Activated CD4-positive, alpha-beta T cell treated with anti-CD3 and anti-CD28 coated beads for 36 hours (primary cell): ENCODE results near the gene TASP1. TPM values are rescaled to one million over a fixed set of nuclear protein-coding genes. Genes with fewer than 3 reads are reported as not detected.

Experiments used
- ATAC-seq: fragments of 200-7000 bp; cut with Tn5 transposase; one replicate; pipeline ENCODE4 v1.10.0; 2021; ENCODE audit warnings: mild to moderate bottlenecking, moderate library complexity
- CTCF ChIA-PET: fragments of 350-600 bp; sonication (Branson Sonifier 250); formaldehyde crosslinking; loops from one replicate; lab custom pipeline; 2021; ENCODE audit warnings: antibody characterized with exemption; lab: Charles Lee
- POLR2A ChIA-PET: fragments of 350-600 bp; sonication (Branson Sonifier 250); formaldehyde crosslinking; loops from one replicate; lab custom pipeline; 2021; ENCODE audit warnings: antibody characterized with exemption, inconsistent platforms; lab: Charles Lee
- DNase-seq: peaks from one replicate; pipeline ENCODE4 v3.0.0-alpha.2; 2020
- H3K27ac Mint-ChIP-seq: one replicate; pipeline ENCODE4 v1.8.0; 2021; ENCODE audit warnings: mixed read lengths
- H3K27me3 Mint-ChIP-seq: one replicate; pipeline ENCODE4 v1.8.0; 2021; ENCODE audit warnings: mixed read lengths
- H3K36me3 Mint-ChIP-seq: one replicate; pipeline ENCODE4 v1.8.0; 2021; ENCODE audit warnings: low read depth, mixed read lengths
- H3K4me1 Mint-ChIP-seq: one replicate; pipeline ENCODE4 v1.8.0; 2021; ENCODE audit warnings: mixed read lengths
- H3K4me3 Mint-ChIP-seq: one replicate; pipeline ENCODE4 v1.8.0; 2021; ENCODE audit warnings: mild to moderate bottlenecking, moderate library complexity, mixed read lengths
- H3K9me3 Mint-ChIP-seq: one replicate; pipeline ENCODE4 v1.8.0; 2021; ENCODE audit warnings: low read depth, mixed read lengths
- intact Hi-C, 2 experiments: fragments of 100-400 bp; cut with DNase I in 1 of 2; cut with micrococcal nuclease in 1 of 2; formaldehyde crosslinking; loops; one replicate each; pipeline versions ENCODE4 v1.14.2 to v1.15.1; 2022 to 2024; cut with DNase I, micrococcal nuclease
- total RNA-seq, 2 experiments: library from RNA; stranded (reverse); gene quantifications; one replicate each; pipeline ENCODE4 v1.2.3, GENCODE V29; 2021

The TASP1 gene
- total RNA-seq, 2 experiments from 2014 or later, result 8.5 to 10.1 TPM

- DNase-seq, result no peak
- no peak overlapping the region for H3K4me3 Mint-ChIP-seq
- H3K27me3 Mint-ChIP-seq, result no peaks in the 10 kb centered on the region
- intact Hi-C loops, result no loop called here
- H3K36me3 Mint-ChIP-seq, result peaks cover 24% of the 10 kb centered on the region
- no peak for ATAC-seq
- no peaks in the 10 kb centered on the region for H3K4me1 Mint-ChIP-seq
- H3K9me3 Mint-ChIP-seq, result no peaks in the 10 kb centered on the region
- H3K27ac Mint-ChIP-seq, result no peak overlapping the region
- ChIA-PET CTCF (interaction anchor here (5.0 kb wide), 1 partner anchor 8 kb away, joined by 66 read pairs; no protein-coding TSS in a partner anchor), POLR2A (no interaction called here)
Observed at GRCh38 chr20:13554706-13555105, 84.0 kb downstream of the TASP1 start.

DNA sequence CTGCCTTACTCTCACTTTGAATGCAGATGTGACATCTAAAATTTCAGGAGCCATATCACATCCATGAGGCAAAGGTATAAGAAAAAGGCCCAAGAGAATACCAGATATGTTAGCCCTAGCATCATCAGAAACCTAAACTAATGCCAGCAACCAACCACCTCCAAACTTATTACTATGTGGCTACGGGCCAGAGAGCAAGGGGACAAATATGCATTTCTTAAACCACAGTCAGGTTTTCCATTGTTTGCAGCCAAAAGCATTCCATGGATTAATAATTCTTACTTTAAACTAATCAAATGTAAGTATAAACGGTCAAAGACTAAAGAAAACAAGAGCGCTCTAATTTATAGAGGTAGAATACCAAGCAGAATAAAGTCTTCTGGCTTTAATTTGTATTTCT lies 84.7 kb downstream of the TASP1 start:
- Mint-ChIP-seq H3K4me1 (no peaks in the 10 kb centered on the region), H3K27ac (no peak overlapping the region), H3K4me3 (no peak overlapping the region), H3K9me3 (no peaks in the 10 kb centered on the region), H3K27me3 (no peaks in the 10 kb centered on the region), H3K36me3 (peaks cover 21% of the 10 kb centered on the region)
- no peak for ATAC-seq
- DNase-seq, result no peak
- ChIA-PET POLR2A (no interaction called here), CTCF (interaction anchor here (0.8 kb wide), 1 partner anchor 1055 kb away, joined by 3 read pairs; no protein-coding TSS in a partner anchor)
- intact Hi-C loops, result no loop called here

DNA sequence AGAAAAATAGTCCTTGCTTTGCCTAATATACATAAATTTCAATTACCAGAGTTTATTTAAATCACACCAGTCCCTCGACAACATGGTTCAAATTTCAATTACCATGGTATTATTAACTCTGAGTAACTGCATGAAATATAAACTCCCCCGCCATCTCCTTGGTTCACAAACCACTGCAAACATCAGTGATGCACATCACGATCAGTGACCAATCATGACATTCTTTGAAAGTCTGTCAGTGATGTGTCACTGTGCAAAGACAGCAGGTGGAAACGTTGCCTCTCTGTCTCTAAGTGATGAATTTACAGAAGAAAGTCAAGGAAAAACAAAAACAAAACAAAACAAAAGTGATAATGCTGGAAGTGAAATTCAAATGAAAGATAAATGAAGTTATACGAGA lies 86.7 kb downstream of the TASP1 start:
- ChIA-PET POLR2A (no interaction called here), CTCF (no interaction called here)
- Mint-ChIP-seq H3K4me3 (no peak overlapping the region), H3K27me3 (no peaks in the 10 kb centered on the region), H3K4me1 (no peaks in the 10 kb centered on the region), H3K36me3 (peaks cover 14% of the 10 kb centered on the region), H3K9me3 (no peaks in the 10 kb centered on the region), H3K27ac (no peak overlapping the region)
- no peak for ATAC-seq
- intact Hi-C loops, result no loop called here
- no peak for DNase-seq

GRCh38 chr20:13549451-13549850 lies 89.3 kb downstream of the TASP1 start:
- Mint-ChIP-seq H3K4me3 (no peak overlapping the region), H3K9me3 (no peaks in the 10 kb centered on the region), H3K36me3 (peaks cover 4% of the 10 kb centered on the region), H3K4me1 (no peaks in the 10 kb centered on the region), H3K27me3 (no peaks in the 10 kb centered on the region), H3K27ac (no peak overlapping the region)
- CTCF ChIA-PET, result interaction anchor here (0.7 to 6.5 kb wide), 4 partner anchors 7 to 91 kb away, joined by 3 to 66 read pairs (median 4); no protein-coding TSS in a partner anchor
- POLR2A ChIA-PET, result no interaction called here
- DNase-seq (no peak), ATAC-seq (no peak)
- intact Hi-C loops, result loop anchor here in 1 of 2 experiments (5.0 kb wide), 1 partner anchor 577 kb away; no protein-coding TSS in a partner anchor

DNA sequence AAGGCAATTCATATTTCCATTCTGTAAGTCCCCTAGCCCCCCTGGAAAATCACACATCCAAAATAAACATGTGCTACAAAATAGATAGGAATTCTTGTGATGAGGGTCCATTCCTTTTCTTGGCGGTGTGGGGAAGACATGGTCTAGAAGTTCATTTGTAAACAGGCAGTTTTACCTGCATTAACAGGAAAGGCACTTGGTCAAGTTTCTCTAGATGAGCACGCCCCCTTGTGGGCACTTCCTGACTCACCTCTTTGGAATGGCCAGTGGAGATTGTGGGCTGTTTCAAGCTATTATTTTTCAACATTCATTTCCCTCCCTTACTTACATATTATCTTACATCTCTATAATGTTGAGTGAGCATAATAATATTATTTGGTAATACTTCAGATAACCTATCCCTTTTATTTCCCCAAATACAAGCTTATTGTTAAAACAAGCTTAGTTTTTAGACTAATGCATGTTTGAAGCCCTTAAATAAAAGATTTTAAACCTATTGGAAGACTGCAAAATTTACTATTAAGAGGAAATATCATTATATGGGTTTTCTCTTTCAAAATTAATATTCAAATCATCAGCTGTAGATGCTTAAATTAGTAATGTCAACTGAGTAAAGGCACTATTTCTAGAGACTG lies 92.1 kb downstream of the TASP1 start:
- no peaks in the 10 kb centered on the region for H3K4me1 Mint-ChIP-seq
- ATAC-seq, result no peak
- no peak overlapping the region for H3K4me3 Mint-ChIP-seq
- H3K36me3 Mint-ChIP-seq, result no peaks in the 10 kb centered on the region
- no peaks in the 10 kb centered on the region for H3K27me3 Mint-ChIP-seq
- no peaks in the 10 kb centered on the region for H3K9me3 Mint-ChIP-seq
- no peak overlapping the region for H3K27ac Mint-ChIP-seq
- CTCF ChIA-PET, result interaction anchor here (0.6 to 6.5 kb wide), 55 partner anchors 9 to 639 kb away, joined by 3 to 66 read pairs (median 4); partner anchors contain the start of gene TASP1
- intact Hi-C loops, result loop anchor here (1.0 to 5.0 kb wide), 6 partner anchors 87 to 622 kb away; no protein-coding TSS in a partner anchor
- POLR2A ChIA-PET, result no interaction called here
- DNase-seq, result peak; percentile 85

GRCh38 chr20:13545790-13546189 lies 92.9 kb downstream of the TASP1 start:
- ChIA-PET POLR2A (no interaction called here), CTCF (interaction anchor here (0.6 to 6.5 kb wide), 31 partner anchors 8 to 582 kb away, joined by 3 to 66 read pairs (median 4); no protein-coding TSS in a partner anchor)
- Mint-ChIP-seq H3K27me3 (no peaks in the 10 kb centered on the region), H3K4me1 (no peaks in the 10 kb centered on the region), H3K36me3 (no peaks in the 10 kb centered on the region), H3K4me3 (no peak overlapping the region), H3K9me3 (no peaks in the 10 kb centered on the region), H3K27ac (no peak overlapping the region)
- intact Hi-C loops, result loop anchor here (1.0 to 5.0 kb wide), 6 partner anchors 86 to 621 kb away; no protein-coding TSS in a partner anchor
- DNase-seq, result no peak
- ATAC-seq, result no peak

GRCh38 chr20:13543783-13544182 lies 94.9 kb downstream of the TASP1 start:
- intact Hi-C loops, result no loop called here
- no peak overlapping the region for H3K4me3 Mint-ChIP-seq

DNA sequence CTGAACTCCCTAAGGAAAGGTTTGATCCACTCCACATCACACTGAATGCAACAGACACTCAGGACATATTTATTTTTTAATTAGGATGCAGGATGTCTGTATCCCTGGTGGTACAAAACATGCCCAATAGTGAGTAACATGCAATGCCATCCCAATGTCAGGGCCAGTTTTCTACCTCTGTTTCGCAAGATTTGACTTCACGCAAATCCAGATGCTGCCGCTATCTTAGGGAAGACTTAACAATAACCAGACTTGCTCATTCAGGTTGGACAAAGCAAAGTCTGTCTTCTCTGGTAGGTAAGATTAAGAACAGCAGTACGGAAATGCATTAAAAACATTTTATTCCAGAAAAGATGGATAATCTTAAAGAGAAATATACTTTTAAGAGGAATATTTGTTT lies 103.1 kb downstream of the TASP1 start:
- no peak overlapping the region for H3K4me3 Mint-ChIP-seq
- H3K27me3 Mint-ChIP-seq, result no peaks in the 10 kb centered on the region
- no peaks in the 10 kb centered on the region for H3K4me1 Mint-ChIP-seq
- no peak overlapping the region for H3K27ac Mint-ChIP-seq
- CTCF ChIA-PET, result no interaction called here
- POLR2A ChIA-PET, result no interaction called here
- peaks cover 15% of the 10 kb centered on the region for H3K36me3 Mint-ChIP-seq
- H3K9me3 Mint-ChIP-seq, result no peaks in the 10 kb centered on the region
- intact Hi-C loops, result no loop called here
- DNase-seq (no peak), ATAC-seq (no peak)

More at GRCh38 chr20:13543783-13544182, 94.9 kb downstream of the TASP1 start:
- Mint-ChIP-seq H3K27me3 (no peaks in the 10 kb centered on the region), H3K27ac (no peak overlapping the region), H3K4me1 (no peaks in the 10 kb centered on the region), H3K9me3 (no peaks in the 10 kb centered on the region), H3K36me3 (no peaks in the 10 kb centered on the region)
- CTCF ChIA-PET, result interaction anchor here (1.1 to 6.5 kb wide), 2 partner anchors 13 to 83 kb away, joined by 3 to 66 read pairs; no protein-coding TSS in a partner anchor
- ATAC-seq, result no peak
- no peak for DNase-seq
- POLR2A ChIA-PET, result no interaction called here

DNA sequence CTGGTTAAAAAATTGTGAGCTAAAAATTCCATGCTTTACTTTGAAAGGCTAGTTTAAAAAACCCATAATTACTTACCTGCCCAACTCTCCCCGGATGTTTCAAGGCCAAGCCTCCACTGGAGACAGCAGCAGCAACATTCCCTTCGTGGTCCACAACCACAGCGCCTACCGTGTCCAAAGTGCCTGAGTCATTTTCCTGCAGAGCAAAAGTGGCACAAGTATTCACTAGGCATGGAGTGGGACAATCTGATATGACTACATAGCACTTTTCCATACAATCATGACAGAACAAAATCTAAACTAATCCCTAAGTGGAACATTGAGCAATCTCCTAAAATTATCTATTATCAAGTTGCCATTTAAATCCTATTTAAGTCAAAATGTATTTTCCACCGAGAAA lies 104.8 kb downstream of the TASP1 start:
- intact Hi-C loops, result no loop called here
- CTCF ChIA-PET, result interaction anchor here (2.4 kb wide), 1 partner anchor 13 kb away, joined by 8 read pairs; no protein-coding TSS in a partner anchor
- no peak for ATAC-seq
- Mint-ChIP-seq H3K9me3 (no peaks in the 10 kb centered on the region), H3K4me3 (no peak overlapping the region), H3K4me1 (no peaks in the 10 kb centered on the region), H3K27me3 (no peaks in the 10 kb centered on the region), H3K27ac (no peak overlapping the region), H3K36me3 (peaks cover 19% of the 10 kb centered on the region)
- no peak for DNase-seq
- POLR2A ChIA-PET, result no interaction called here

GRCh38 chr20:13530146-13530545 lies 108.6 kb downstream of the TASP1 start:
- peaks cover 44% of the 10 kb centered on the region for H3K36me3 Mint-ChIP-seq
- H3K9me3 Mint-ChIP-seq, result no peaks in the 10 kb centered on the region
- POLR2A ChIA-PET, result no interaction called here
- H3K4me1 Mint-ChIP-seq, result peaks cover 4% of the 10 kb centered on the region
- DNase-seq, result no peak
- no peak for ATAC-seq
- intact Hi-C loops, result no loop called here
- H3K27me3 Mint-ChIP-seq, result no peaks in the 10 kb centered on the region
- CTCF ChIA-PET, result interaction anchor here (1.0 to 2.9 kb wide), 3 partner anchors 16 to 19 kb away, joined by 3 to 19 read pairs (median 4); no protein-coding TSS in a partner anchor
- no peak overlapping the region for H3K27ac Mint-ChIP-seq
- H3K4me3 Mint-ChIP-seq, result no peak overlapping the region

GRCh38 chr20:13526551-13526950 lies 112.2 kb downstream of the TASP1 start:
- intact Hi-C loops, result no loop called here
- H3K4me1 Mint-ChIP-seq, result peaks cover 4% of the 10 kb centered on the region
- ChIA-PET CTCF (interaction anchor here (0.6 kb wide), 1 partner anchor 21 kb away, joined by 3 read pairs; no protein-coding TSS in a partner anchor), POLR2A (no interaction called here)
- no peak for ATAC-seq
- H3K9me3 Mint-ChIP-seq, result peaks cover 10% of the 10 kb centered on the region
- H3K36me3 Mint-ChIP-seq, result peaks cover 58% of the 10 kb centered on the region
- no peaks in the 10 kb centered on the region for H3K27me3 Mint-ChIP-seq
- H3K4me3 Mint-ChIP-seq, result no peak overlapping the region
- H3K27ac Mint-ChIP-seq, result no peak overlapping the region
- DNase-seq, result no peak
